Kidney epithelial cell (primary cell): ENCODE data around the gene TRMT61B. TPM values are rescaled to one million over a fixed set of nuclear protein-coding genes. Genes with fewer than 3 reads are reported as not detected.

Source experiments
- DNase-seq: peaks from one replicate; pipeline ENCODE4 v3.0.0-alpha.2; 2010; ENCODE audit warnings: low read depth
- H3K27me3 ChIP-seq: 2 replicates; pipeline ENCODE4 v1.6.0; 2011; ENCODE audit warnings: low read length; ENCODE audit not compliant: control insufficient read depth, insufficient read depth
- H3K36me3 ChIP-seq: 2 replicates; pipeline ENCODE4 v1.5.1; 2011; ENCODE audit warnings: low read length; ENCODE audit not compliant: control insufficient read depth, insufficient read depth
- H3K4me3 ChIP-seq: 2 replicates; pipeline ENCODE4 v1.5.1; 2011; ENCODE audit warnings: low read depth, mild to moderate bottlenecking, control low read depth, low read length
- total RNA-seq: library from RNA; depleted of rRNA; stranded (reverse); fragments of >200 nt; gene quantifications from 2 replicates; pipeline ENCODE4 v1.2.3, GENCODE V29; 2015
- TF ChIP-seq, protein P1 (sequence below): IDR thresholded peaks from 2 replicates; pipeline ENCODE4 v1.5.1; 2011; ENCODE audit warnings: mild to moderate bottlenecking, moderate library complexity, low read length, control low read depth, inconsistent platforms; ENCODE audit not compliant: insufficient read depth, poor library complexity, severe bottlenecking

The TRMT61B gene
- total RNA-seq, 1 donor from 2014 or later: 9.9 TPM

- Histone ChIP-seq H3K36me3 (no peaks in the 10 kb centered on the region), H3K27me3 (peaks cover 2% of the 10 kb centered on the region), H3K4me3 (no peak overlapping the region)
- DNase-seq: no peak
- TF ChIP-seq, protein P1, sequence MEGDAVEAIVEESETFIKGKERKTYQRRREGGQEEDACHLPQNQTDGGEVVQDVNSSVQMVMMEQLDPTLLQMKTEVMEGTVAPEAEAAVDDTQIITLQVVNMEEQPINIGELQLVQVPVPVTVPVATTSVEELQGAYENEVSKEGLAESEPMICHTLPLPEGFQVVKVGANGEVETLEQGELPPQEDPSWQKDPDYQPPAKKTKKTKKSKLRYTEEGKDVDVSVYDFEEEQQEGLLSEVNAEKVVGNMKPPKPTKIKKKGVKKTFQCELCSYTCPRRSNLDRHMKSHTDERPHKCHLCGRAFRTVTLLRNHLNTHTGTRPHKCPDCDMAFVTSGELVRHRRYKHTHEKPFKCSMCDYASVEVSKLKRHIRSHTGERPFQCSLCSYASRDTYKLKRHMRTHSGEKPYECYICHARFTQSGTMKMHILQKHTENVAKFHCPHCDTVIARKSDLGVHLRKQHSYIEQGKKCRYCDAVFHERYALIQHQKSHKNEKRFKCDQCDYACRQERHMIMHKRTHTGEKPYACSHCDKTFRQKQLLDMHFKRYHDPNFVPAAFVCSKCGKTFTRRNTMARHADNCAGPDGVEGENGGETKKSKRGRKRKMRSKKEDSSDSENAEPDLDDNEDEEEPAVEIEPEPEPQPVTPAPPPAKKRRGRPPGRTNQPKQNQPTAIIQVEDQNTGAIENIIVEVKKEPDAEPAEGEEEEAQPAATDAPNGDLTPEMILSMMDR: no peak
Observed at GRCh38 chr2:28893488-28893887, 23.4 kb upstream of the TRMT61B start.

- Histone ChIP-seq H3K36me3 (no peaks in the 10 kb centered on the region), H3K27me3 (peaks cover 6% of the 10 kb centered on the region), H3K4me3 (no peak overlapping the region)
- DNase-seq: no peak
- TF ChIP-seq, protein P1: no peak
Observed at GRCh38 chr2:28880193-28880592, 10.1 kb upstream of the TRMT61B start.

DNA sequence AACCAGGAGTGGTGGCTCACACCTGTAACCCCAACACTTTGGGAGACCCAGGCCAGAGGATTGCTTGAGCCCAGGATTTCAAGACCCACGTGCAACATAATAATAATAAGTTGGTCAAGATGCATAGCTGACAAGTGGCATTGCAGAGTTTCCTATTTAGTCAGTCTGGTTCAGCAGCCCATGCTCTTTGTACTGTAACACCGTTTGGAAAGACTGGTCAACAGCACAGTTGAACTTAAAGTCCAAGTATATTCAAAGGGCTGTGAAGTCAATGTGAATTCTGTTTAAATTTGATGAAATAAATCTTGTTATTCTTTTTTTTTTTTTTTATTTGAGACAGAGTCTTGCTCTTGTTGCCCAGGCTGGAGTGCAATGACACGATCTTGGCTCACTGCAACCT, 1.5 kb upstream of the TRMT61B start:
- TF ChIP-seq, protein P1: no peak

DNA sequence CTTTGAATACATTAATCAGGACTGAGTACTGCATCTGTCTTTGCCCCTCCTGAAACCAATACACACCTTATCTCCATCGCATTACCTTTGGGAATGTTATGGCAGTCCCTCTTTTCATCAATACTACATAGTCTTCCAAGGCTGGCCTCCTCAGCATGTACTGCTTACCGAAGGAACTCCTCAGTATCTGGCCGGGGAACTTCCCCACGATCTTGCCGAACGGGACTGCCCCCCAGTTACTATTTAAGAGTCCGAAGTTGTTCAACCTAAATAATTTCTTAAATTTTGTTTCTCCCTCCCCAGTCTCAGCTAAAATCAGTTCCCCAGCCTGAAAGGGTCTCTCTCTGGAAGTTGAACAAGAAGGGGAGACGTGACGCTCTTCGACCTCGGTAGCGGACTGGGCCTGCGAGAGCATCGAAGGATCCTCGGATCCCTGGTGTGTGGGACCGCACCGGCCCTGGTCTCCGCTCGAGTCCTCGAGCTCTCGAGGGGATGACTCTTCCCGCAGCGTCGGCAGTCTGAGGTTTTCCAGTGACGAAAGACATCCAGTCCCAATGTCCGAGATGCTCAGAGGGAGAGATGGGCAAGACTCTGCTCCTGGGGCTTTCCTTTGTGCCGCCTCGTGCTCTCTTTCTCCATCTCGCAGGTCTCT, 489 bp downstream of the TRMT61B start:
- DNase-seq: no peak
- no peaks in the 10 kb centered on the region for H3K27me3 ChIP-seq
- peak overlapping the region; percentile 86 for H3K4me3 ChIP-seq
- TF ChIP-seq, protein P1: no peak
- no peaks in the 10 kb centered on the region for H3K36me3 ChIP-seq

More for the DNA sequence above, 1.5 kb upstream of the TRMT61B start:
- H3K4me3 ChIP-seq: no peak overlapping the region
- no peaks in the 10 kb centered on the region for H3K36me3 ChIP-seq
- DNase-seq: no peak
- peaks cover 3% of the 10 kb centered on the region for H3K27me3 ChIP-seq

DNA sequence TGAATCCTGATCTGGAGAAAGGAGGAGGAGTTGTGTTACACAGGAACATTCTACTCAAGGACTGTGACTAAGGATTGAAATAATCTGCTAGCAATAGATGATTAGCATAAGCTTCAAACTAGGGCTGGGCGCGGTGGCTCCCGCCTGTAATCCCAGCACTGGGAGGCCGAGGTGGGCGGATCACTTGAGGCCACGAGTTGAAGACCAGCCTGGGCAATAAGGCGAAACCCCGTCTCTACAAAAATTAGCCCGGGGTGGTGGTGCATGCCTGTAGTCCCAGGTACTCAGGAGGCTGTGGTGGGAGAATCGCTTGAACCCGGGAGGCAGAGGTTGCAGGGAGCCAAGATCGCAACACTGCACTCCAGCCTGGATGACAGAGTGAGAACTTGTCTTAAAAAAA, 1.5 kb downstream of the TRMT61B start:
- TF ChIP-seq, protein P1: no peak
- no peak for DNase-seq
- Histone ChIP-seq H3K27me3 (no peaks in the 10 kb centered on the region), H3K36me3 (no peaks in the 10 kb centered on the region), H3K4me3 (peak overlapping the region; percentile 86)

- DNase-seq: no peak
- Histone ChIP-seq H3K36me3 (no peaks in the 10 kb centered on the region), H3K4me3 (no peak overlapping the region), H3K27me3 (no peaks in the 10 kb centered on the region)
- TF ChIP-seq, protein P1: no peak
Observed at GRCh38 chr2:28855977-28856376, 14.1 kb downstream of the TRMT61B start.
